NOMO-1 treated with DMSO at 0.1 percent for 48 hours (cell line): ENCODE measurements around the gene ZXDC.

Experiments
- DNase-seq: peaks from one replicate; lab custom pipeline; 2025; ENCODE audit not compliant: unreplicated experiment; lab: John Stamatoyannopoulos, UW

The ZXDC gene

GRCh38 chr3:126399756-126400155 lies 75.9 kb downstream of the ZXDC start:
- no peak for DNase-seq

GRCh38 chr3:126399351-126399735 lies 76.3 kb downstream of the ZXDC start:
- peak; percentile 91 for DNase-seq

GRCh38 chr3:126398423-126399350 lies 77.0 kb downstream of the ZXDC start:
- DNase-seq, result no peak

- no peak for DNase-seq
These were observed 77.9 kb downstream of the ZXDC start for GRCh38 chr3:126397610-126398422.

GRCh38 chr3:126396536-126396935 lies 79.2 kb downstream of the ZXDC start:
- no peak for DNase-seq

- no peak for DNase-seq
These were observed 79.7 kb downstream of the ZXDC start for GRCh38 chr3:126395846-126396513.

GRCh38 chr3:126394977-126395321 lies 80.7 kb downstream of the ZXDC start:
- no peak for DNase-seq

GRCh38 chr3:126394179-126394976 lies 81.3 kb downstream of the ZXDC start, which contains the start of gene CFAP100:
Gene CFAP100, plus strand, starts transcription at chr3:126394909. Its CDS starts 1,092 bp downstream, at chr3:126396001.
- no peak for DNase-seq

GRCh38 chr3:126393563-126393962 lies 82.1 kb downstream of the ZXDC start:
- DNase-seq, result no peak

GRCh38 chr3:126392246-126392645 lies 83.4 kb downstream of the ZXDC start:
- no peak for DNase-seq

- no peak for DNase-seq
These were observed 84.1 kb downstream of the ZXDC start for GRCh38 chr3:126391631-126392030.

- no peak for DNase-seq
These were observed 84.9 kb downstream of the ZXDC start for GRCh38 chr3:126390751-126391150.

GRCh38 chr3:126390201-126390600 lies 85.5 kb downstream of the ZXDC start:
- no peak for DNase-seq

- no peak for DNase-seq
These were observed 85.9 kb downstream of the ZXDC start for GRCh38 chr3:126389794-126390146.

GRCh38 chr3:126389112-126389793 lies 86.4 kb downstream of the ZXDC start:
- peak; percentile 84 for DNase-seq
